ENCODE data around the gene NTN5.

GRCh38 chr19:48645620-48646000, 27.2 kb downstream of the NTN5 start:
- TF ChIP-seq SUZ12 (IDR thresholded peaks at IDR 0.05; ENCODE audit: extremely low read depth, insufficient read depth, insufficient read length), result no peak
- TF ChIP-seq ZNF274 (IDR thresholded peaks at IDR 0.05; ENCODE audit: low read depth, low read length), result no peak
- no peak for TF ChIP-seq YY1 (IDR thresholded peaks at IDR 0.05; ENCODE audit: insufficient read depth, insufficient read length)

Measured in NT2/D1 (cell line).